GM18502 (cell line): ENCODE data around the gene OR1L8.

ENCODE experiments used
- ATAC-seq: cut with Tn5 transposase; IDR thresholded peaks from one replicate; pipeline ENCODE4 v1.9.1; 2021; ENCODE audit warnings: mild to moderate bottlenecking; ENCODE audit not compliant: unreplicated experiment, poor library complexity

The OR1L8 gene

DNA sequence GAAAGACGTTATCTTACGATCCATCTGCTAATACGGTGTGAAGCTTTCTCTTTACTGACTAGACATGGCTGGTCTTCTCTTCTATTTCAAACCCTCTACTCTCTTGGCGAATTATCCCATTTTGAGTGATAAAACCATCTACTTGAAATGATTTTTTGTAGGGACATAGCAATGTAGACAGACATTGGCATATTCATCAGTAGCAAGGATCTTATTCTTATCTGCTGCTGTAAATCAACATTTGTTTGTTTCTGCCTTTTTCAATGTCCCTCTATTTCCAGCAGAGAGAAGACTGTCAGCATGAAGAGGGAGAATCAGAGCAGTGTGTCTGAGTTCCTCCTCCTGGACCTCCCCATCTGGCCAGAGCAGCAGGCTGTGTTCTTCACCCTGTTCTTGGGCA lies 64.3 kb downstream of the OR1L8 start, which contains the start of gene OR1J4:
Gene OR1J4, plus strand, starts transcription at position 301 of the 400 bp plus-strand sequence. Its CDS starts 0 bp downstream, at position 301.
- no peak for ATAC-seq

DNA sequence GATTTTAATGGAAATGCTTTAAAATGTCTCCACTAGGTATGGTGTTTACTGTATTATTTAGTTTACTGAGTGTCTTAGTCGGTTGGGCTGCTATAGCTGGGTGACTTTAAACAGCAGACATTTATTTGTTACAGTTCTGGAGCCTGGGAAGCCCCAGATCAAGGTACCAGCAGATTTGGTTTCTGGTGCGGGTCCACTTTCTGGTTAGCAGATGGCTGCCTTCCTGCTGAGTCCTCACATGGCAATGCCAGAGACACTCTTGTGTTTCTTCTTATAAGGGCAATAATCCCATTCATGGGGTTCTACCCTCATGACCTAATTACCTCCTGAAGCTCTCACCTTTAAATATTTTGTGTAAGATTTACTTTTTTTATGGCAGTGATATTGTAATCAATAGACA lies 65.0 kb downstream of the OR1L8 start:
- no peak for ATAC-seq
